Activated CD4-positive, CD25-positive, alpha-beta regulatory T cell (primary cell): Measurements from ENCODE around the gene FIBIN.
"Not testable (repeated sequence)": the region's sequence is repeated elsewhere in the genome, so short reads cannot be mapped to it uniquely, and the experiment has no call there.

Experiments used
- DNase-seq, 4 experiments: peaks; one replicate each; lab custom pipeline; 2025; lab: John Stamatoyannopoulos, UW

Gene FIBIN

GRCh38 chr11:26977209-26977608 is 16.7 kb upstream of the FIBIN start:
- DNase-seq: not testable (repeated sequence)

DNA sequence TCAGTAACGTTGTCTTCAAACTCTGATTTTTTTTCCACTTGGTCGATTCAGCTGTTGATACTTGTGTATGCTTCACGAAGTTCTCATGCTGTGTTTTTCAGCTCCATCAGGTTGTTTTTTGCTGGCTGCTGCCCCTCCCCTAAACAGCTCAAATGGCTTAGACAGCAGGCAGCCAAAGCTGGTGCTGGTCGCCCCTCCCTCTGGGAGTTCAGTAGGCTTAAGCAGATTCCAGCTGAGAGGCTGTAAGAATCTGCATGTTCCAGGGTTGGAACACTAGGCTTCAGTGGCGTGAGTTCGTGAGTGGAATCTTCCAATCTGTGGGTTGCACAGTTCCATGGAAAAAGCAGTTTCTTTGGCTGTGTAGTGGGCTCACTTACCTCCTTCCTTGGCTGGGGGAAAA is 10.3 kb upstream of the FIBIN start:
- no peak for DNase-seq

DNA sequence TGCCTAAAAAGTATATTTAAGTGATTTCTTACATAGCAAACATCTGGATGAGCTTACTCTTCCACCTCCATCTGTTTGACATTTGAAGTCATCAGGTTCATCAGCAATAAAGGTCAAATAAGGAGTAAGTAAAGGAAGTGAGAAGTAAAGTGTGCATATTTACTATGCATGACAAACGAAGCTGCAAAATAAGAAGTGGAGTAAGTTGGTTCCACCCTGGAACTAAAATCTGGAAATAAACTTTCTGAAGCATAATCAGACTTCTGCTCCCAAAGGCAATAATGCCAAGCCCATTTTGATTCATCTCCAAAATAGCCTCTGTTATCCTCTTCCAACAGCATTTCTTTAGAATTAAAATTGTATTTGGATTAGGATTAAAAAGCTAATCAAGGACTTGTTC is 8.4 kb upstream of the FIBIN start:
- DNase-seq: no peak

- no peak for DNase-seq
These were observed 8.0 kb upstream of the FIBIN start for GRCh38 chr11:26985943-26986342.

DNA sequence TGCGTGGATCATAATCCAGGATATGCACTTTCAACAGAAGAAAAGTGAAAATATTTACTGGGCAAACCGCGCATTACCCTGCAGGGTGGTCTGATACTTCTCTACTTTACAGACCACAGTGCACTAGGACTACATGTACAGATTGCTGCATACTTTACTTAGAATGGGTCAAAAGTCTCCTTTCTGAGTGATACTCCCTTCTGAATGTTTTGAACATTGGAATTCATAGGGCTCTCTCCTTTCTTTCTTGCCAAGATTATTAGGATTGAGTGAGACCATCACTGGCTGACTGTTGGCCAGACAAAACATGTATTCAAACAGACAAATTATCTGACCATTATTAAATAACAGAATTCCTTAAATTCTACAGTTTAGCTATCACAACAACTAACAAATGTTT is 6.6 kb upstream of the FIBIN start:
- DNase-seq: no peak

GRCh38 chr11:26987731-26988130 is 6.2 kb upstream of the FIBIN start:
- no peak for DNase-seq

- no peak for DNase-seq
These were observed 1.8 kb upstream of the FIBIN start for GRCh38 chr11:26992031-26992541.

GRCh38 chr11:26994631-26995095 is 751 bp downstream of the FIBIN start:
- DNase-seq: no peak

DNA sequence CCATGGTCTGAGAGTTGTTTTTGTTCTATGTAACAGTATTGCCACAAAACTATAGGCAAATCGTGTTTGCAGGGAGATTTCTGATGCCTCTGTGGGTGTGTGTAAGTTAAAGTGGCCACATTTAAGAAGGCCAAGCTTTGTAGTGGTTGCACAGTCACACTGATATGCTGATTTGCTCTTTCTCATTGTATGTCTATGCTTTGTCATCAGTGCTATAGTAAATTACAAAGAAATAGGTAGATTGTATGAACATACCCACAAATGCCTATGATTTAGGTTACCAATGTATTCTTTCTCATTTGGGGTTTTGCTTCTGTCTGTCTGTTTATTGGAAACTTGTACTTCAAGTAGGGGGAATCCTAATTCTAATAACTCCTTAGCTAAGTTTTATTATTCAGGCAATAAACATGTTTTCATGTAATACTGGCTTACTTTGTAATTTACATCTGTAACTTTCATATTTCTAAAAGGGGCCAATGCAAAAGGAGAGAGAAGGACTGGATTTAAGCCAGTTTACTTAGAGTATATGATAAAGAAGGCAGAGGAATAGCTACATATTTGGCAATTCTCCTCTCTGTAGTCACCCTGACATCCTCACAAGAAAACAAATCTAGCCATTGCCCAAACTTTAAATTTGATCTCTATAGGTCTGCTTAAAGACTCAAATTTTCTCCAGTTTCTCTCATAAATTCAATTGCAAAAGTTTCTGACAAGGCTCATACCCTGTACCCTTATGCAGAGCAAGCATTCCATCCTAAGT is 2.0 kb downstream of the FIBIN start:
- no peak for DNase-seq

DNA sequence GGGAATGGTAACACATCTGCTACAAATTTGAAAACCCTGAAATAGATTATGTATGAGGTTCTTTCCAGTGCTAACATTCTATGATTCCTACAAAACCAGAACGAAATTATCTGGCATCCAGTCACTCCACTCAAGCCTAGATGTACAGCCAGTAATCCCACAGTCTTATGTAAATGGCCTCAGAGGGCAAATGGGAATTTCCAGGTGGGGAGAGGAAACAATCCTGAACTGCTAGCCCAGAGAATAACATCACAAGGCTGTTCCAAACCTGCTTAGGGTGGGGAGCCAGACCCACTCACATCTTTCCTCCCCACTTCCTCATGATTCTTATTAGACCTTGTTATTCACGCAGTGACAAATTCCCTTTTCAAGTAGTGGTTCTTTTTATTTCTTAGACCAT is 3.5 kb downstream of the FIBIN start:
- DNase-seq: no peak

GRCh38 chr11:27001136-27001730 is 7.3 kb downstream of the FIBIN start:
- DNase-seq: not testable (repeated sequence)

DNA sequence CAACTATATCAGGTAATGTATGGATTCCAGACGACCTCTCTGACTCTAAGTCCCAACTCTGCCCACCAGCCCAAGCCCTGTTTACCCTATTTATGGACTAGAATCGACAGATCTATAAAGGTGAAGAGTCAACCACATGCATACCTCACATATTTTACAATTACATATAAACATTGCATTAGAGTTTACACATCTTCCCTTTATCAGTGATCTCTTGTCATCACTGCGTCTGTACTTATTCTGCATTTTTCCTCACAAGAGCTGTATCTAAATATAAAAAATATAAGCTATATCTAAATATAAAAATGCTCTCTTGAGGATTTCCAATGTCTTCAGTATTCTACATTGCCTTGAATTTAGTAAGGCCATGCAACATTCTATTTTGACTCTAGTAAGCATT is 8.5 kb downstream of the FIBIN start:
- DNase-seq: no peak

DNA sequence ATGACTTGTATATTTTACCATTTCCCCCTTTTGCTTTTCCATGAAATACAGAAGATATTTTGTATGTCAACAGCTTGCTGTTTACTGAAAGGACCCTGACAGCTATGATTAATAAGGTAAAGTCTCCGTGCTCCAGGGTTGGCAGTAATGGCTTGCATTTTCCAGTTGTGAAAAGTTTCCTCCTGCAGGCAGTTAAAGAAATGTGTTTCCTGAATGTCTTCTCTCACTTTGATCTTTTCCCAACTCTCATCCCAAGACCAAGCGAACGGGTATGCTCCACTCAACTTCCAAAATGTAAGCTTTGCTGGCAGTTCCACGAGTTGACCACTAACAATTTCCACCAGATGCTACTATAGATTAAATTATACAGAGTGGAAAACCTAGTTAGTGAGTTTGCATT is 8.9 kb downstream of the FIBIN start:
- no peak for DNase-seq

GRCh38 chr11:27004103-27004502 is 10.2 kb downstream of the FIBIN start:
- no peak for DNase-seq

- DNase-seq: no peak
These were observed 15.1 kb downstream of the FIBIN start for GRCh38 chr11:27008811-27009535.

- DNase-seq: no peak
These were observed 17.8 kb downstream of the FIBIN start for GRCh38 chr11:27011560-27012233.

DNA sequence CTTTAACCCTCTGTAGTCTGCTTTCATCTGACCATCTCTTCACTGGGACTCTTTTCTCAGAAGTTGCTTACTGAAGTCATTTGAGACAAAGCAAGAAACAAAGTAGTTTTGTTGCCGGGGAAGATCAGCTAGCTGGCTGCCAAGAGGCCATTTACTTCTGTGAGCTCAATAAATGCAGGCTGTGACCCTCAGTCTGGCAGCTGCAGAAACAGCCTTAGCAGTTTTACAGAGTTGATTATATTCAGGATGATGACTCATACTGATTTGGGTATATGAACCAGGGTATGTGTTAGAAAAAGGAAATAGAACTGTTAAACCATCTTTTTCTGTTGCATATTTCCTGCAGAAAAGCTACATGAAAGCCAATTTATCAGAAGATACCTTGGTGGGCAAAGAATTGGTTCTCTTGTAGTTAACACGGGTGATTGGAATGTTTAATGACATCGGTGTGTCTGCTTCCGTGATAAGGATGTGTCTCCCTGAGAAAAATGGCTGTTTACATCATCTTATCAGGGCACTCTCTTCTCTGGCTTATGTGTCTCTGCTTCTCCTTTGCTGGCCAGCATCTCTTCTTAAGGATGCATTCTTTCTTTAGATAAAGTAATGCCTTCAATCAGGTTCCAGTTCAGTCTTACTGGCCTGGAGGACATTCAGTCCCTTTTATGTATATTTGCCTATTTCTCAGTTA is 18.5 kb downstream of the FIBIN start:
- no peak for DNase-seq

DNA sequence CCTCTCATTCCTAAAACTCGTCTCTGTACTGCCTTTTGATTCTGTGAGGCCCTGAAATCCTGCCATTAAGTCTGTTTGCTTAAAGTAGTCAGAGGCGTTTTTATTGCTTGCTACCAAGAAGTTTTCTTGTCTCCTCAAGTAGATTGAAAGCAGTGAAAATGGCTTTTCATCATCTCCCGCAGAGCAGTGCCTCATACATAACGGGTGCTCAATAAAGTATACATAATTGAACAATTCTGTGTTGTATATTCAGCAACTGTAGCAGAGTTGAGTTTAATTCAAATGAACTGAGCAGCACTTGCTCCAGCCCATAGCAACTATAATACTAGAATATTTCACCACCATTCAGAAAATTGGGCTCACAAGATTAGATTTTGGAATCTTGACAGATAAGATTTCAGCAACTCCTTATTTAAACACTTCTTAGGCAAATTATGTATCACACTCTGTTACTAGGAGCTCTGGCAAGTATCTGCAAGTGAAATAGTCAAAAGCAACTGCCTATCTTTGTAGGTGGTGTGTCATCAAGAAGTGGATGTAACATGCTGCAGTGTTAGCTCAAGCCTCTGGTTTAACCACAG is 20.0 kb downstream of the FIBIN start:
- no peak for DNase-seq

- no peak for DNase-seq
These were observed 25.1 kb downstream of the FIBIN start for GRCh38 chr11:27018902-27019529.

DNA sequence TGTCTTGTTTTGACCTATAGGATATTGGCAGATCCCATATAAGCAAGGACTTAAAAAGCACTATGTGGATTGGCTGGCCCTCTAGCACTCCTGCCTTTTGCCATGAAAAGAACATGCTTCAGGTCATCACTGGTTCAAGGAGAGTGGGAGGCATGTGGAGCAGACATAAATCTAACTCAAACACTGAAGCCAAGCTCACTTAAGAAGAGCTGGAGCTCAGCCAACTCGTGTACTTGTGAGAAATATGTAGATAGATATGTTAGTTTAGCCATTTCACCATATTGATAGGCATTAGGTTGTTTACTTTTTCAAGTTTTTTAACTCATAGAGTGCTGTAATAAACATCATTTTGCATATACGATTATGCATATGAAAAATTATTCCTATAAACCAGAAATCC is 26.8 kb downstream of the FIBIN start:
- no peak for DNase-seq
